Measurements from ENCODE around the gene FEM1B. TPM values are rescaled to one million over a fixed set of nuclear protein-coding genes. Genes with fewer than 3 reads are reported as not detected.

The FEM1B gene
- total RNA-seq, 2 donors from 2014 or later: 46.0 to 50.0 TPM

GRCh38 chr15:68309024-68309423 lies 31.5 kb downstream of the FEM1B start:
- Histone ChIP-seq H3K9me3 (no peaks in the 10 kb centered on the region), H3K27me3 (replicated peaks; ENCODE audit: insufficient read depth) (no peaks in the 10 kb centered on the region), H3K4me3 (no peak overlapping the region), H3K4me1 (replicated peaks) (no peaks in the 10 kb centered on the region), H3K27ac (no peak overlapping the region), H3K36me3 (no peaks in the 10 kb centered on the region)
- intact Hi-C loops (cut with DNase I): loop anchor here (5.0 kb wide), 1 partner anchor 57 kb away; no protein-coding TSS in a partner anchor
- no peak for DNase-seq (ENCODE audit: low spot score)
- no peak for TF ChIP-seq CTCF (IDR thresholded peaks at IDR 0.05)
- no peak for TF ChIP-seq POLR2A (IDR thresholded peaks at IDR 0.05)
- no peak for TF ChIP-seq POLR2AphosphoS5 (IDR thresholded peaks at IDR 0.05)
- WGBS: 64% methylated on average over 3 of the region's 3 CpGs

- no peaks in the 10 kb centered on the region for H3K9me3 ChIP-seq
- no peaks in the 10 kb centered on the region for H3K4me1 ChIP-seq (replicated peaks)
- H3K27me3 ChIP-seq (replicated peaks; ENCODE audit: insufficient read depth): no peaks in the 10 kb centered on the region
- no peak for DNase-seq (ENCODE audit: low spot score)
- no peak overlapping the region for H3K4me3 ChIP-seq
- intact Hi-C loops (cut with DNase I): no loop called here
- H3K27ac ChIP-seq: no peak overlapping the region
- TF ChIP-seq POLR2A (IDR thresholded peaks at IDR 0.05): no peak
- TF ChIP-seq CTCF (IDR thresholded peaks at IDR 0.05): no peak
- TF ChIP-seq POLR2AphosphoS5 (IDR thresholded peaks at IDR 0.05): no peak
- no peaks in the 10 kb centered on the region for H3K36me3 ChIP-seq
- WGBS: 22% methylated on average over 7 of the region's 7 CpGs
These were observed 32.7 kb downstream of the FEM1B start for GRCh38 chr15:68310178-68310803.

- no peaks in the 10 kb centered on the region for H3K9me3 ChIP-seq
- H3K4me3 ChIP-seq: no peak overlapping the region
- DNase-seq (ENCODE audit: low spot score): no peak
- H3K36me3 ChIP-seq: no peaks in the 10 kb centered on the region
- no peaks in the 10 kb centered on the region for H3K27me3 ChIP-seq (replicated peaks; ENCODE audit: insufficient read depth)
- TF ChIP-seq POLR2AphosphoS5 (IDR thresholded peaks at IDR 0.05) (no peak), CTCF (IDR thresholded peaks at IDR 0.05) (no peak), POLR2A (IDR thresholded peaks at IDR 0.05) (no peak)
- intact Hi-C loops (cut with DNase I): no loop called here
- no peak overlapping the region for H3K27ac ChIP-seq
- WGBS: 86% methylated on average over 22 of the region's 22 CpGs
- no peaks in the 10 kb centered on the region for H3K4me1 ChIP-seq (replicated peaks)
These were observed 33.4 kb downstream of the FEM1B start for GRCh38 chr15:68310804-68311463.

- intact Hi-C loops (cut with DNase I): no loop called here
- H3K36me3 ChIP-seq: no peaks in the 10 kb centered on the region
- H3K4me1 ChIP-seq (replicated peaks): no peaks in the 10 kb centered on the region
- no peaks in the 10 kb centered on the region for H3K9me3 ChIP-seq
- H3K4me3 ChIP-seq: no peak overlapping the region
- H3K27ac ChIP-seq: no peak overlapping the region
- no peak for DNase-seq (ENCODE audit: low spot score)
- no peak for TF ChIP-seq POLR2AphosphoS5 (IDR thresholded peaks at IDR 0.05)
- TF ChIP-seq POLR2A (IDR thresholded peaks at IDR 0.05): no peak
- no peak for TF ChIP-seq CTCF (IDR thresholded peaks at IDR 0.05)
- 98% methylated on average over 3 of the region's 3 CpGs for WGBS
- H3K27me3 ChIP-seq (replicated peaks; ENCODE audit: insufficient read depth): no peaks in the 10 kb centered on the region
These were observed 33.9 kb downstream of the FEM1B start for GRCh38 chr15:68311464-68311835.

Measured in prostate gland (tissue), 2 donors.